Raji (cell line): ENCODE results near the gene IFNL1.
"Not testable (repeated sequence)": the region's sequence is repeated elsewhere in the genome, so short reads cannot be mapped to it uniquely, and the experiment has no call there.

Experiments used
- POLR2A ChIP-seq: IDR thresholded peaks from 2 replicates; pipeline ENCODE4 v1.6.1; 2011; ENCODE audit warnings: low read depth, low read length, control low read depth; ENCODE audit not compliant: insufficient read depth

The IFNL1 gene

DNA sequence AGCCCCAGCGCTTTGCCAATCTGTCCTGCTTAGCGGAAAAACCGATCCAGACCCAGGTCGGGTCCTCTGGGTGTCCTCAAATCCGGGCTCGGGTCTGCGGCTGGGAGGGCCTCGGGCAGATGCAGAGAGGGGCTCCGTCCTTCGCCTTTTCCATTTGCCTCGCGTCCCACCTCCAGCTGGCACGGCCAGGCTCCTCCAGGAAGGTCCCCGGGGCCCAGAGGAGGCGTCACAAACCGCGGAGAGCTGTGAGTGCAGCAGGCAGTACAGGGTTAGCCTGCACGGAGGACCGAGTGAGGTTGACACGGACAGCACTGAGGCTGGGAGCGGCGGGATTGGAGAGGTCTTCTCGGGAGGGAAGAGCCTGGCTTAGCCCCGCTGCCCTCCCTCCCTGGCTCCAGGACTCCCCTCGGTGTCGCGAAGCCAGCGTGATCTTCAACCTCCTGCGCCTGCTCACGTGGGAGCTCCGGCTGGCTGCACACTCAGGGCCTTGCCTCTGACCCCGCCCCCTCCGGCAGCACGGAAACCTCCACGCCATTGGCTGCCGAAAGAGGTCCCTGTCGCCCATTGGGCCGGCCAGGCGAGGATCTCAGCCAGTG, 30.8 kb upstream of the IFNL1 start:
- TF ChIP-seq POLR2A, result no peak

DNA sequence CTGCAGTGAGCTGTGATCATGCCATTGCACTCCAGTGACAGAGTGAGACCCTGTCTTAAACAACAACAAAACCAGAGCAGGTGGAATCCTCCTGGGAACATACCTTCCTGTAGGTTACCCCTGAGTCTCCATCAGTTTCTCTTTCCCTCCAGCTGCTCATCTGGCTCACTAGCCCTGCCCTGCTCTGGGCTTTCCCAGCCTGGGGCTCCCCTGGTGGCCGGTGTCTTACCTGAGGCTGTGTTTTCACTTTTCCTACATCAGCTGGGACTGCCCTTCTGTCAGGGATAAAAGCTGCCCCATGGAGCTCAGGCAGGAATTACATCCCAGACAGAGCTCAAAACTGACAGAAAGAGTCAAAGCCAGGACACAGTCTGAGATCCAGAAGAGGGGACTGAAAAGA, 28.1 kb upstream of the IFNL1 start, which contains the start of gene IFNL2:
Gene IFNL2, plus strand, starts transcription at position 312 of the 400 bp plus-strand sequence. CDS start 173 bp downstream, outside the sequence.
- TF ChIP-seq POLR2A, result not testable (repeated sequence)

DNA sequence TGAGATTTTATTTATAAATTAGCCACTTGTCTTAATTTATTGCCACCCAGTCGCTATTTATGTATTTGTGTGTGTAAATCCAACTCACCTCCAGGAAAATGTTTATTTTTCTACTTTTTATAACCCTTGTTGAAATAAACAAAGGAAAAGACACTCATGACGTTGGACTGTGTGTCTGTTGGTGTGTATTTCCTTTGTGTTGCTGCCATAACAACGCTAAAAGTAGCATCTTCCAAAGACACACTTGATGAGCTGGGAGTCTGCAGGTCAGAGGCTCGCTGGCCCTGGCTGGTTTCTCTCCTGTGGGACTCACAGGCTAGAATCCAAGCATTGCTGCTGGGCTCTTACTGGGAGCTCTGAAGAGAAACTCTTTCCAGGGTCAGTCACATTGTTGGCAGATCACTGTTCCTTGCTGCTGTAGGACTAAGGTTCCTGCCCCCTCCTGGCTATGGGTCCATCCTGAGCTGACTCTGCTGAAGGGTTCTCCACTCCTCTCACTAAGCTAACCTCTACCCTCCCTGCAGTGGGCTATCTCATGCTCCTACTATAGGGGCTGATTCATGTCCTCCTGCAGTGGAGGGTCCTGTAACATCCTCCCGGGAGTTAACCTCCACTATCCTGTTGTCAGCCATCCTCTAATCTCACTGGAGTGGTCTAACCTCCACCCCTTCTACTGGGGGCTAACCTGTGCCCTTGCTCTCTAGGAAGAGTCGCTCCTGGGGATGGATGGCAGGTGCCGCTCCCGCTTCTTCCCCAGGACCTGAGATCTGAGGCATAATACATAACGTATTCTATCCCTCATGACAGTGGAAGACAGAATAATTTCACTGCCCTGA, 26.0 kb upstream of the IFNL1 start:
- no peak for TF ChIP-seq POLR2A

DNA sequence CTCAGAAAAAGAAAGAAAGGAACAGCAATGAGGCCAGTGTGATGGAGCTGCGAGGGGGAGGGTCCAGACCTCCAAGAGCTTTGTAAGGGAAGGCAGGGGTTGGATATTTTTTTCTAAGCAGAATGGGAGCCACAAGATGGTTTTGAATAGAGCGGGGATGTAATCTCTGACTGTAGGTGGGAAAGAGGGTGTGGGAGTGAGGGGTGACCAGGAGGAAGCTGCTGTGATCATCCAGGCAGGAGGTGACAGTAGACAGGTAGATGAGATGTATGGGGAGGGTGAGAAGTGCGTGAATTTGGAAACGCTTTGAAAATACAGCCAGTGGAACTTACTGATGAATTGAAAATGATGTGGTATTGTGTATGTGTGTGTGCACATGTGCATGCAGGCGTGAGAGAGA, 20.6 kb upstream of the IFNL1 start:
- TF ChIP-seq POLR2A, result no peak

DNA sequence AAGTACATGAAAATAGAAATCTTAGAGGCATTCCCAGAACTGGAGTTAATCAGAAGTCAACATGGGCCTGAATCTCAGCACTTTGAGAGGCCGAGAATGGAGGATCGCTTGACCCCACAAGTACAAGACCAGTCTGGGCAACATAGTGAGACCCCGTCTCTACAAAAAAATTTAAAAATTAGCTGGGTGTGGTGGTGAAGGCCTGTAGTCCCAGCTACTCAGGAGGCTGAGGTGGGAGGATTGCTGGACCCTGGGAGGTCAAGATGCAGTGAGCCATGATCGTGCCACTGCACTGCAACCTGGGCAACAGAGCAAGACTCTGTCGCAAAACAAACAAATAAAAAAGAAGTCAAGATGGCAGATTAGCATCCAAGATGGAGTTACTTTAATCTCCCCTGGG, 19.5 kb upstream of the IFNL1 start:
- no peak for TF ChIP-seq POLR2A

DNA sequence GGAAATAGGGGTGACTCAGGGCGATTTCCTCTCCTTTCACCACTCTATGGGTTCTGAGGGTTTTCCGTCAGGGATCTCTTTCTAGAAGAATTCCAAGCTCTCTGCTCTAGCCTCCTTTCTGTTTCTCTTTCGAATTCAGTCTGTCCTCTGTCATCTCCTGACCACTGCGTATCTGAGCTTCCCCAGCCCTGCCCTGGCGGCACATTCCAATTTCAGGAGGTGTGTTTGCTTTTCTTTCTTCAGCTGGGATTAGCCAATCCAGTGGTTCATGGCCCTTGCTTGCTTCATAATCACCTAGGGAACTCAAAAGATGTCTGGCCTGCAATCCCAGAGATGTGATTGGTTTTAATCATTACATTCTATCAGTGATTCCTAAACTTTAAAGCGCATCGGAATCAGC, 18.6 kb upstream of the IFNL1 start:
- no peak for TF ChIP-seq POLR2A

DNA sequence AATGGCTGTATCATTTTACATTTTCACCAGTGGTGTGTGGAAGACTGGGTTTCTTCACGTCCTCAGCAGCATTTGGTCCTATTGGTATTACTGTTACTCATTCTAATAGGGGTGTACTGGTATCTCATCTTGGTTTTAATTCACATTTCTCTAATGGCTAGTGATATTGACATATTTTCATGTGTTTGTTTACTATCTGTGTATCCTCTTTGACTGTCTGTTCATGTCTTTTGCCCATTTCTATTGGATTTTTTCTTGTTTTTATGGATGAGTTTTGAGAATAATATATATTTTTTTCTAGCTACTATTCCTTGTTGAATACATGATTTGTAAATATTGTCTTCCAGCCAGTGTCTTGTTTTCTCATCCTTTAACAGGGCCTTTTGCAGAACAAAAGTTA, 14.2 kb upstream of the IFNL1 start:
- no peak for TF ChIP-seq POLR2A

DNA sequence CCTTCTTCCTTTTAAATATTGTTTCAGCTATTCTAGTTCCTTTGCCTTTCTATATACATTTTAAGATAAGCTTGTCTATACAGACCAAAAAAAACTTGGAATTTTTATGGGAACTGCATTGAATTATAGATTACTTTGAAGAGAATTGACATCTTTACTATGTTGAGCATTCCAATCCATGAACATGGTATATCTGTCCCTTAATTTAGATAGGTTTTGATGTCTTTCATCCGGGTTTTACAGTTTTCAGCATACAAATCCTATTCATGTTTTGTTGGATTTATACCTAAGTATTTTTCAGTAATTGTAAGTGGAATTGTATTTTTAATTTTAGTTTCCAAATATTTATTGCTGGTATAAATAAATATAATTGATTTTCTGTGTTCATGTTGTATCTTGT, 12.2 kb upstream of the IFNL1 start:
- no peak for TF ChIP-seq POLR2A

DNA sequence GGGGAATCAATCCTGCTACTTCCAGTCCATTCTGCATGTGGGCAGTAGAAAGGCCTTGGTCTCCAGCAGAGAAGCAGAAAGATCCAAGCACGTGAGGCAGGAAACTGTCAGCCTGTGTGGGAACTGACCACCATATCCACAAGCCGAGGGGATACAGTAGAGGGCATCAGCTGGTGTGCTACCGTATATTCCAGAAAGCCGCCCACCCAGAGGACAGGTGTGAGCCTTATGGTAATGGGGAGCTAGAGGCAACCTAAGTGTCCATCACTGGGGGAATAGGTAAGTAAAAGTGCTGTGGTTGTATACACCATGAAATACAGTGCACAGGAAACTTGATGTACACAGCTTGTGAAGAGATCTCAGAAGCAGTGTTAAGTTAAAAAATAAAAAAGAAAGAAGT, 2.8 kb upstream of the IFNL1 start:
- TF ChIP-seq POLR2A, result no peak

DNA sequence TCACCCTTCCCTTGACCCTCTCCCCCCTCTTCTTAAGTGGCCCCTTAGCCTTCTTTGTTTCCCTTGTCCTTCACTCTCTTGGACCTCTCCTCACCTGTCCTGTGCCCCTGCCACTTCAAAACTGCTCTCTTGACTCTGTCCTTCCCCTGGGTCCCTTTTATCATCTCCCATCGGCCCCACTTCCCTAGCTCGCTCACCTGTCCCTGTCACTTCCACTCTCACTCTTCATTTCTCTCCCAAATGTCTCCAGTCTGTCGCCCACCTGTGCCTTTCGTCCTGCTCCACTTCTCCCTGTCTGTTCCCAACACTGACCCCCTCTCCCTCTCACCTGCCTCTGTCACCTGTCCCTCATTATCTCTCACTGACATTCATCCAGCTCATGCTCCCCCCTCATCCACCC, 699 bp downstream of the IFNL1 start:
- no peak for TF ChIP-seq POLR2A

DNA sequence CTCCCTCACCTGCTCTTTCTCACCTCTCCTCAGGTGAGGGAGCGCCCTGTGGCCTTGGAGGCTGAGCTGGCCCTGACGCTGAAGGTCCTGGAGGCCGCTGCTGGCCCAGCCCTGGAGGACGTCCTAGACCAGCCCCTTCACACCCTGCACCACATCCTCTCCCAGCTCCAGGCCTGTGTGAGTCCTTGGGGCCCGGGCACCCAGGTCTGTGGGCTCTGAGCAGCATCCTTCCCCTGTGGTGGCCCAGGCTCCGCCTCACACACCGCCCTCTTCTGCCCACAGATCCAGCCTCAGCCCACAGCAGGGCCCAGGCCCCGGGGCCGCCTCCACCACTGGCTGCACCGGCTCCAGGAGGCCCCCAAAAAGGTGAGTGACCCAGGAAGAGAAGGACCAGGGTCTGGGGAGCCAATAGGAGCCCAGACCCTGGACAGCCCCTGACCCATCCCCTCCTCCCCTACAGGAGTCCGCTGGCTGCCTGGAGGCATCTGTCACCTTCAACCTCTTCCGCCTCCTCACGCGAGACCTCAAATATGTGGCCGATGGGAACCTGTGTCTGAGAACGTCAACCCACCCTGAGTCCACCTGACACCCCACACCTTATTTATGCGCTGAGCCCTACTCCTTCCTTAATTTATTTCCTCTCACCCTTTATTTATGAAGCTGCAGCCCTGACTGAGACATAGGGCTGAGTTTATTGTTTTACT, 1.9 kb downstream of the IFNL1 start:
- TF ChIP-seq POLR2A, result no peak

DNA sequence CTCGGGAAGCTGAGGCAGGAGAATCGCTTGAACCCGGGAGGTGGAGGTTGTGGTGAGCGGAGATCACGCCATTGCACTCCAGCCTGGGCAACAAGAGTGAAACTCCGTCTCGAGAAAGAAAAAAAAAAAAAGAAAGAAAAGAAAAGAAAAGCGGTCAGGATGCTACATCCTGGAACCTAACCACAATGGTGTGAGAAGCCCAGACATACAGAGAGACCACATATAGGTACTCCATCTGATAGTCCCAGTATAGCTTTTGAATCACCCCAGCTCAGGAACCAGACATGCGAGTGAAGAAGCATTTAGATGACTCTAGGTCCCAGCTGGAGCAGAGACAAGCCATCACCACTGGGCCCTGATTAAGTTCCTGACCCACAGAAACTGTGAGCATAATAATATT, 3.2 kb downstream of the IFNL1 start:
- no peak for TF ChIP-seq POLR2A

DNA sequence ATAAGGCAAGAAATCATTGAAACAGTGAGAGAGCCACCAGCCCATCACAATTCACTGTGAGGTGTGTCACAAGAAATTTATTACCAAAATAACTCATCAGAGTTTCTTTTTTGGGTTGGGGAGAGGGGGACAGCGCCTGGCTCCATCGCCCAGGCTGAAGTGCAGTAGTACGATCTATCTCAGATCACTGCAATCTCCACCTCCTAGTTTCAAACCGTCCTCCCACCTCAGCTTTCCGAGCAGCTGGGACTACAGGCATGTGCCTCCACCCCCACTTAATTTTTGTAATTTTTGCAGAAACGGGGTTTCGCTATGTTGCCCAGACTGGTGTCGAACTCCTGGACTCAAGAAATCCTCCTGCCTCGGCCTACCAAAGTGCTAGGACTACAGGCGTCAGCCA, 3.6 kb downstream of the IFNL1 start:
- TF ChIP-seq POLR2A, result no peak

DNA sequence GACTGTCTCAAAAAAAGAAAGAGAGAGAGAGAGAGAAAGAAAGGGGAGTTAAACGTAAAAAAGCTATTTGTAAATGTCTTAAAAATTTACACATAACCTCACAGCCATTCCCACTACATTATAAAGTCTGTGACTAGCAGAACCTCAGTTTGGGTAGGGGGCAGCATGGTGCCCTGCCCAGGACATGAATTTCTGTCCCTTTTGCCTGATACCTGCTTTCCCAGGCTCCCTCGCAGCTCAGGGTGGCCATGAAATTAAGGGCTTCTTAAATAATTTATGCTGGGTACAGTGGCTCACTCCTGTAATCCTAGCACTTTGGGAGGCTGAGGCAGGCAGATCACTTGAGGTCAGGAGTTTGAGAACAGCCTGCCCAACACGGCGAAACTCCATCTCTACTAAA, 4.8 kb downstream of the IFNL1 start:
- TF ChIP-seq POLR2A, result no peak

DNA sequence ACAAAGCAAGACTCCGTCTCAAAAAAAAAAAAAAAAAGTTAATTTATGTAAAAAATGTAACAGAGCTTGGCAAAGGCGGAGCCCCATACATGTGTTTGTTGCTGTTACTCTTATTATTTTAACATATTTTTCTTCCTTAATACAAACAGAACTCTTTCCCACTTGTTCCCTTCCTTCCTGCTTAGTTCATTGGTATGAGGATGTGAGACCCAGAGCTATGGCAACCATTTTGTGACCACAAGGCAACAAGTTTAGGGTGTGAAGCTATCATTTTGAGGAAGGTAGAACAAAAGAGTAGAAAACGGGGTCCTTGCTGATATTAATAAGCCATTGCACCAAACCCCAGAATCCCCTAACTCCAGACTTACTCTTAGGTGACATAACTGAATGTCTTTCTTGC, 5.4 kb downstream of the IFNL1 start:
- TF ChIP-seq POLR2A, result no peak
